ENCODE data around the gene ZNF462. TPM values are rescaled to one million over a fixed set of nuclear protein-coding genes. Genes with fewer than 3 reads are reported as not detected.

ZNF462 gene
- total and polyA plus RNA-seq, 2 donors (not counting 1 experiment from before 2014, with no cell fraction given), result 6.0 to 27.4 TPM

DNA sequence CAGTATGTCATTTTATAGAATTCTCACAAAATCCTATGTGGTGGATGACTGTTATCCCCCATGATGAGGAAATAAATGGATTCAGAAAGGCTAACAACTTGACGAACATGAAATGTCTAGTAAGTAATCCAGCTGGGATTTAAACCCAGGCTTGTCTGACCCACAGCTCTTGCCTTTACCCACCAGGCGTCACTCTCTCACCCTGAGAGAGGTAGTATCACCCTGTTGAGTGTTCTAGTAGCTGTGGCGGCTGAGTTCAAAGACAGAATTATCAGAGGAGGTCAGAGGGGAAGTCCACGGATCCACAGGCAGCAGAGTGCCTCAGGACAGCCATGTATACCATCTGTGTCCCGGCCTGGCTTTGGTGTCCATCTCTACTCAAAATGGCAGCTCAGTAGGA, 113.8 kb downstream of the ZNF462 start:
- H3K4me2 ChIP-seq (ENCODE audit: extremely low read depth, insufficient read depth, low read length), result no peak overlapping the region
- H2AFZ ChIP-seq (ENCODE audit: low read length), result no peak overlapping the region
- TF ChIP-seq CTCF (conservative IDR thresholded peaks at IDR 0.05 in 1 of 2, IDR thresholded peaks at IDR 0.05 in 1 of 2; ENCODE audit: low read depth in 1 of 2, low read length in 2 of 2), result no peak
- no peak for TF ChIP-seq EZH2 (IDR thresholded peaks at IDR 0.05; ENCODE audit: low read length, missing control alignments)
- no peaks in the 10 kb centered on the region for H3K27me3 ChIP-seq (ENCODE audit: control insufficient read depth, insufficient read depth, low read length)
- no peaks in the 10 kb centered on the region for H4K20me1 ChIP-seq (ENCODE audit: control insufficient read depth, extremely low read depth, insufficient read depth, low read length)
- DNase-seq (ENCODE audit: low read depth in 2 of 2), result no peak
- H3K9ac ChIP-seq (ENCODE audit: insufficient read depth, low read length), result no peak overlapping the region
- no peak overlapping the region for H3K4me3 ChIP-seq (replicated peaks in 1 of 4; ENCODE audit: control extremely low read depth in 1 of 4, insufficient read depth in 1 of 4, low read depth in 3 of 4, low read length in 4 of 4)
- peaks cover 7% of the 10 kb centered on the region for H3K36me3 ChIP-seq (ENCODE audit: control insufficient read depth, insufficient read depth, low read length)
- no peaks in the 10 kb centered on the region for H3K79me2 ChIP-seq (ENCODE audit: control insufficient read depth, insufficient read depth, low read length)
- no peak overlapping the region for H3K27ac ChIP-seq (ENCODE audit: insufficient read depth, low read length)
- no peaks in the 10 kb centered on the region for H3K4me1 ChIP-seq (ENCODE audit: control insufficient read depth, extremely low read depth, insufficient read depth, low read length)
- H3K9me3 ChIP-seq (ENCODE audit: control insufficient read depth, insufficient read depth, low read depth, low read length), result no peaks in the 10 kb centered on the region

GRCh38 chr9:106980551-106981101, 117.7 kb downstream of the ZNF462 start:
- TF ChIP-seq EZH2 (IDR thresholded peaks at IDR 0.05; ENCODE audit: low read length, missing control alignments), result no peak
- no peak for TF ChIP-seq CTCF (conservative IDR thresholded peaks at IDR 0.05 in 1 of 2, IDR thresholded peaks at IDR 0.05 in 1 of 2; ENCODE audit: low read depth in 1 of 2, low read length in 2 of 2)
- Histone ChIP-seq H3K9me3 (ENCODE audit: control insufficient read depth, insufficient read depth, low read depth, low read length) (no peaks in the 10 kb centered on the region), H3K4me1 (ENCODE audit: control insufficient read depth, extremely low read depth, insufficient read depth, low read length) (no peaks in the 10 kb centered on the region), H3K27me3 (ENCODE audit: control insufficient read depth, insufficient read depth, low read length) (no peaks in the 10 kb centered on the region), H3K4me3 (replicated peaks in 1 of 4; ENCODE audit: control extremely low read depth in 1 of 4, insufficient read depth in 1 of 4, low read depth in 3 of 4, low read length in 4 of 4) (no peak overlapping the region), H2AFZ (ENCODE audit: low read length) (no peak overlapping the region), H3K36me3 (ENCODE audit: control insufficient read depth, insufficient read depth, low read length) (peaks cover 5% of the 10 kb centered on the region), H4K20me1 (ENCODE audit: control insufficient read depth, extremely low read depth, insufficient read depth, low read length) (no peaks in the 10 kb centered on the region), H3K79me2 (ENCODE audit: control insufficient read depth, insufficient read depth, low read length) (no peaks in the 10 kb centered on the region), H3K4me2 (ENCODE audit: extremely low read depth, insufficient read depth, low read length) (no peak overlapping the region), H3K9ac (ENCODE audit: insufficient read depth, low read length) (no peak overlapping the region), H3K27ac (ENCODE audit: insufficient read depth, low read length) (no peak overlapping the region)
- DNase-seq (ENCODE audit: low read depth in 2 of 2), result peak in 1 of 2 donors; percentile 77

DNA sequence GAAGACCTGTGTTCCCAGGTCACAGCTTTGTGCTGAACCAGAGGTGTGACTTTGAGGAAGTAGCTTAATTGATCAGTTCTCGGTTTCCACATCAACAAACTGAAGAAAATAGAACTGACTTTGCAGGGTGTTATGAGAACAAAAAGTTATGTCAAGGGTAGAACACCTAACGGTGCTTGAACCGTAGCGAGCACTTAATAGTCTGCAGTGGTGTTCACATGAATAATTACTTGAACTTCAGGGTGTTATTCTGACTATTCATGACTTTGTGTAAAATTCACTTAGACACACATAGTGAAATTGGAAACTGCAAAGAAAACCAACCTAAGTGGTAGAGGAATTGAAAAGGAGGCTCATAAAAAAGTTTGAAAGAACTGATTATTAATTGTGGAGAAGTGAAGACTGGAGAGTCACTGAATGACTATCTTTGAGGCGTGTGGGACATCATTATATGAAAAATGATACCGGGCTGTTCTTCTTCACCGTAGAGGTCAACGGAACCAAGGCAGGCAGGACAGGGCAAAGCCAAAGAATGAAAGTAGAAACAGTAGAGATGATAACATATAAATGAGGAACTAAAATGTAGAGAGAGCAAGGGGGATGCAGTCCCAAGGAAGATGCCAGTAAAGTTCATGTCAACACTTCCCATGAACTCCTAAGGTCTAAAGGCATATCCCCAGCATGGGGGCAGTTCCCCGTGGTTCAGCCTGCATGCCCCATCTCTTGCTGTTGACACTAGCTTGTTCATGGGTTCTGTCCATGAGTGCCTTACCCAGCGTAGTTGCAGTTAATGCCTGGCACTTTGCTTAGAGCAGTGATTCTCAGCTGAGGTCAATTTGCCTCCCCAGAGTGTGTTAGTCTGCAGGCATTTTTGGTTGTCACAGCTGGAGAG, 118.7 kb downstream of the ZNF462 start:
- TF ChIP-seq CTCF (conservative IDR thresholded peaks at IDR 0.05 in 1 of 2, IDR thresholded peaks at IDR 0.05 in 1 of 2; ENCODE audit: low read depth in 1 of 2, low read length in 2 of 2), result no peak
- TF ChIP-seq EZH2 (IDR thresholded peaks at IDR 0.05; ENCODE audit: low read length, missing control alignments), result no peak

More for the DNA sequence above, 118.7 kb downstream of the ZNF462 start:
- DNase-seq (ENCODE audit: low read depth in 2 of 2), result no peak
- H2AFZ ChIP-seq (ENCODE audit: low read length), result no peak overlapping the region
- H3K4me1 ChIP-seq (ENCODE audit: control insufficient read depth, extremely low read depth, insufficient read depth, low read length), result no peaks in the 10 kb centered on the region
- H3K4me2 ChIP-seq (ENCODE audit: extremely low read depth, insufficient read depth, low read length), result no peak overlapping the region
- H3K36me3 ChIP-seq (ENCODE audit: control insufficient read depth, insufficient read depth, low read length), result peaks cover 3% of the 10 kb centered on the region
- H3K27me3 ChIP-seq (ENCODE audit: control insufficient read depth, insufficient read depth, low read length), result no peaks in the 10 kb centered on the region
- no peak overlapping the region for H3K27ac ChIP-seq (ENCODE audit: insufficient read depth, low read length)
- H3K9me3 ChIP-seq (ENCODE audit: control insufficient read depth, insufficient read depth, low read depth, low read length), result no peaks in the 10 kb centered on the region
- H4K20me1 ChIP-seq (ENCODE audit: control insufficient read depth, extremely low read depth, insufficient read depth, low read length), result no peaks in the 10 kb centered on the region
- no peaks in the 10 kb centered on the region for H3K79me2 ChIP-seq (ENCODE audit: control insufficient read depth, insufficient read depth, low read length)
- H3K4me3 ChIP-seq (replicated peaks in 1 of 4; ENCODE audit: control extremely low read depth in 1 of 4, insufficient read depth in 1 of 4, low read depth in 3 of 4, low read length in 4 of 4), result no peak overlapping the region
- H3K9ac ChIP-seq (ENCODE audit: insufficient read depth, low read length), result no peak overlapping the region

Measured in fibroblast of lung (primary cell).